Panc1 (cell line): ENCODE data around the gene JPH2. TPM values are rescaled to one million over a fixed set of nuclear protein-coding genes. Genes with fewer than 3 reads are reported as not detected.
A peak's percentile ranks its signal among the peaks of the same experiment; 100 is the strongest.

Experiments
- ATAC-seq: fragments of 200-7000 bp; cut with Tn5 transposase; 2 replicates; pipeline ENCODE4 v1.9.1; 2020; ENCODE audit warnings: mild to moderate bottlenecking, moderate library complexity
- BruUV-seq: library from RNA; stranded (reverse); fragments of 400-500 nt; replicated peaks from 2 replicates; lab custom pipeline; 2021; lab: Mats Ljungman, UMichigan
- CTCF ChIA-PET: fragments of 300-600 bp; sonication (Branson Sonifier 250); formaldehyde crosslinking; loops from one replicate; lab custom pipeline; 2022; ENCODE audit warnings: antibody characterized with exemption; lab: Charles Lee
- POLR2A ChIA-PET: fragments of 300-600 bp; sonication (Branson Sonifier 250); formaldehyde crosslinking; loops from one replicate; lab custom pipeline; 2022; ENCODE audit warnings: antibody characterized with exemption; lab: Charles Lee
- DNase-seq: peaks from one replicate; pipeline ENCODE4 v3.0.0-alpha.2; 2010; ENCODE audit warnings: low read depth, low spot score
- H3K27ac ChIP-seq: 2 replicates; pipeline ENCODE4 v1.5.1; 2011; ENCODE audit warnings: mild to moderate bottlenecking, low read length, inconsistent platforms
- H3K27me3 ChIP-seq: fragments of 200-500 bp; sonication (Bioruptor generic); 2 replicates; pipeline ENCODE4 v1.6.0; 2014; ENCODE audit warnings: low read length, inconsistent platforms; ENCODE audit not compliant: control insufficient read depth, insufficient read depth
- H3K36me3 ChIP-seq: fragments of 200-500 bp; sonication (Bioruptor generic); 2 replicates; pipeline ENCODE4 v1.5.1; 2014; ENCODE audit warnings: inconsistent platforms, mild to moderate bottlenecking, low read length, moderate library complexity; ENCODE audit not compliant: control insufficient read depth, insufficient read depth
- H3K4me1 ChIP-seq: 2 replicates; pipeline ENCODE4 v1.5.1; 2011; ENCODE audit warnings: inconsistent platforms, mild to moderate bottlenecking, low read length, moderate library complexity; ENCODE audit not compliant: control insufficient read depth, insufficient read depth
- H3K4me3 ChIP-seq, 2 experiments: 2 replicates each; pipeline ENCODE4 v1.5.1; 2011 to 2012; ENCODE audit warnings: low read depth in 2 of 2, low read length in 2 of 2, mild to moderate bottlenecking in 2 of 2, inconsistent platforms in 1 of 2, moderate library complexity in 1 of 2
- H3K9me3 ChIP-seq: fragments of 200-500 bp; sonication (Bioruptor generic); 2 replicates; pipeline ENCODE4 v1.5.1; 2014; ENCODE audit warnings: low read depth, mild to moderate bottlenecking, inconsistent platforms, low read length, moderate library complexity; ENCODE audit not compliant: control insufficient read depth, insufficient read depth
- POLR2AphosphoS5 ChIP-seq: IDR thresholded peaks from 2 replicates; pipeline ENCODE4 v1.6.1; 2012; ENCODE audit warnings: mild to moderate bottlenecking, low read depth, low read length, moderate library complexity
- SIN3A ChIP-seq: IDR thresholded peaks from 2 replicates; pipeline ENCODE4 v1.6.1; 2012; ENCODE audit warnings: low read depth, mild to moderate bottlenecking, low read length, moderate library complexity, borderline replicate concordance; ENCODE audit not compliant: insufficient read depth
- TCF7L2 ChIP-seq: IDR thresholded peaks from 2 replicates; pipeline ENCODE4 v1.6.1; 2011; ENCODE audit warnings: mild to moderate bottlenecking, low read depth, low read length, inconsistent platforms
- in situ Hi-C: cut with HindIII; loops from 2 replicates; pipeline ENCODE4 v1.10.0; 2016; ENCODE audit warnings: low sequenced_read_pairs, low pct_unique_long_range_greater_than_20kb
- intact Hi-C: fragments of 100-400 bp; cut with micrococcal nuclease; formaldehyde crosslinking; loops from one replicate; pipeline ENCODE4 v1.10.0; 2022; ENCODE audit not compliant: unreplicated experiment
- total RNA-seq: library from RNA; stranded (reverse); gene quantifications from one replicate; pipeline ENCODE4 v1.2.1, GENCODE V29; 2021; ENCODE audit not compliant: unreplicated experiment
- TF ChIP-seq, protein P1 (sequence below): fragments of 450-650 bp; IDR thresholded peaks from 2 replicates; pipeline ENCODE4 v1.5.1; 2017; ENCODE audit warnings: mild to moderate bottlenecking
- TF ChIP-seq, protein P2 (sequence below), 2 experiments: IDR thresholded peaks; 2 replicates each; pipeline ENCODE4 v1.6.1; 2011 to 2012; ENCODE audit warnings: low read depth in 2 of 2, control low read depth in 1 of 2, low read length in 1 of 2, mild to moderate bottlenecking in 1 of 2, moderate library complexity in 1 of 2; ENCODE audit not compliant: insufficient read depth in 1 of 2

The JPH2 gene
- total RNA-seq, 1 experiment from 2014 or later, result 0.49 TPM

DNA sequence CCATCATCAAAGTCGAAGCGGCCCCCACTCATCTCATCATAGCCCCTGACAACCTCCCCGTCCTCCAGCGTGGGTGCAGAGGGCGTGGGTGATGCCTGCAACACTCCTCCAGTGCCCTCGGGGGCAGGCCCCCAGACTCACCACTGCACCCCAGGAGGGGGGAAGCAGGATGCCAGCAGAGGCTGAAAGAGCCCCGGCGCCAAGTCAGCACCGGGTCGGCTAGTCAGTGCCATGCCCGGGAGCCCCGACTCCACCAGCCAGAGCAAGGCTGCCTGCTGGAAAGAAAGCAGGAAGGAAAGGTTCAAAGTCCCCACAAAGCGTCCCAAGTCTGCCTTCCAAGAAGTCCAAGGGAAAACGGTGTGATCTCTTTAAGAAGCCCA is 324 bp downstream of the JPH2 start:
- peak; percentile 18 for ATAC-seq
- Histone ChIP-seq H3K4me1 (peaks cover 9% of the 10 kb centered on the region), H3K27me3 (no peaks in the 10 kb centered on the region), H3K4me3 (peak overlapping the region; percentile 43 to 69), H3K27ac (no peak overlapping the region; the same call in 1 of the 2 replicates), H3K36me3 (no peaks in the 10 kb centered on the region), H3K9me3 (no peaks in the 10 kb centered on the region)
- ChIA-PET CTCF (interaction anchor here (0.6 kb wide), 1 partner anchor 245 kb away, joined by 3 read pairs; no protein-coding TSS in a partner anchor), POLR2A (no interaction called here)
- BruUV-seq, result no TSS peak
- intact Hi-C loops (no loop called here), in situ Hi-C loops (no loop called here)
- DNase-seq, result no peak
- no peak for TF ChIP-seq POLR2AphosphoS5
- no peak for TF ChIP-seq SIN3A
- TF ChIP-seq, protein P1, sequence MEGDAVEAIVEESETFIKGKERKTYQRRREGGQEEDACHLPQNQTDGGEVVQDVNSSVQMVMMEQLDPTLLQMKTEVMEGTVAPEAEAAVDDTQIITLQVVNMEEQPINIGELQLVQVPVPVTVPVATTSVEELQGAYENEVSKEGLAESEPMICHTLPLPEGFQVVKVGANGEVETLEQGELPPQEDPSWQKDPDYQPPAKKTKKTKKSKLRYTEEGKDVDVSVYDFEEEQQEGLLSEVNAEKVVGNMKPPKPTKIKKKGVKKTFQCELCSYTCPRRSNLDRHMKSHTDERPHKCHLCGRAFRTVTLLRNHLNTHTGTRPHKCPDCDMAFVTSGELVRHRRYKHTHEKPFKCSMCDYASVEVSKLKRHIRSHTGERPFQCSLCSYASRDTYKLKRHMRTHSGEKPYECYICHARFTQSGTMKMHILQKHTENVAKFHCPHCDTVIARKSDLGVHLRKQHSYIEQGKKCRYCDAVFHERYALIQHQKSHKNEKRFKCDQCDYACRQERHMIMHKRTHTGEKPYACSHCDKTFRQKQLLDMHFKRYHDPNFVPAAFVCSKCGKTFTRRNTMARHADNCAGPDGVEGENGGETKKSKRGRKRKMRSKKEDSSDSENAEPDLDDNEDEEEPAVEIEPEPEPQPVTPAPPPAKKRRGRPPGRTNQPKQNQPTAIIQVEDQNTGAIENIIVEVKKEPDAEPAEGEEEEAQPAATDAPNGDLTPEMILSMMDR, result no peak
- no peak for TF ChIP-seq TCF7L2
- TF ChIP-seq, protein P2, sequence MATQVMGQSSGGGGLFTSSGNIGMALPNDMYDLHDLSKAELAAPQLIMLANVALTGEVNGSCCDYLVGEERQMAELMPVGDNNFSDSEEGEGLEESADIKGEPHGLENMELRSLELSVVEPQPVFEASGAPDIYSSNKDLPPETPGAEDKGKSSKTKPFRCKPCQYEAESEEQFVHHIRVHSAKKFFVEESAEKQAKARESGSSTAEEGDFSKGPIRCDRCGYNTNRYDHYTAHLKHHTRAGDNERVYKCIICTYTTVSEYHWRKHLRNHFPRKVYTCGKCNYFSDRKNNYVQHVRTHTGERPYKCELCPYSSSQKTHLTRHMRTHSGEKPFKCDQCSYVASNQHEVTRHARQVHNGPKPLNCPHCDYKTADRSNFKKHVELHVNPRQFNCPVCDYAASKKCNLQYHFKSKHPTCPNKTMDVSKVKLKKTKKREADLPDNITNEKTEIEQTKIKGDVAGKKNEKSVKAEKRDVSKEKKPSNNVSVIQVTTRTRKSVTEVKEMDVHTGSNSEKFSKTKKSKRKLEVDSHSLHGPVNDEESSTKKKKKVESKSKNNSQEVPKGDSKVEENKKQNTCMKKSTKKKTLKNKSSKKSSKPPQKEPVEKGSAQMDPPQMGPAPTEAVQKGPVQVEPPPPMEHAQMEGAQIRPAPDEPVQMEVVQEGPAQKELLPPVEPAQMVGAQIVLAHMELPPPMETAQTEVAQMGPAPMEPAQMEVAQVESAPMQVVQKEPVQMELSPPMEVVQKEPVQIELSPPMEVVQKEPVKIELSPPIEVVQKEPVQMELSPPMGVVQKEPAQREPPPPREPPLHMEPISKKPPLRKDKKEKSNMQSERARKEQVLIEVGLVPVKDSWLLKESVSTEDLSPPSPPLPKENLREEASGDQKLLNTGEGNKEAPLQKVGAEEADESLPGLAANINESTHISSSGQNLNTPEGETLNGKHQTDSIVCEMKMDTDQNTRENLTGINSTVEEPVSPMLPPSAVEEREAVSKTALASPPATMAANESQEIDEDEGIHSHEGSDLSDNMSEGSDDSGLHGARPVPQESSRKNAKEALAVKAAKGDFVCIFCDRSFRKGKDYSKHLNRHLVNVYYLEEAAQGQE (IDR thresholded peaks at IDR 0.05; ENCODE audit: insufficient read depth in 1 of 2, low read depth in 2 of 2, low read length in 1 of 2), result no peak

DNA sequence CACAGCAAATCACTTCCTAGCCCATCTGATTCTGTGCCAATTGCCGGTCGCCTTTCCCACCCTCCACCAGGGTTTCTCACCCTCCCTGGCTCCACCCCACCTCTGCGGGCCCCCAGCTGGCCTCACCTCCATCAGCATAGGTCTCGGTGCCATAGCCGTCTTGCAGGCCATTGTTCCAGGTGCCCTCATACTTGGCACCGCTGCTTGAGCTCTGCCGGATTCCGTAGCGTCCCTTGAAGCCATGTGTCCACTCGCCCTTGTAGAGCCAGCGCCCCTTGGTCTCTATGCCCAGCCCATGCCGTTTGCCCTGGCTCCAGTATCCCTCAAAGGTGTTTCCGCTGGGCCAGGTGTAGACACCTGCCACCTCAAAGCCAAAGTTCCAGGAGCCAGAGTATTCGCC is 787 bp downstream of the JPH2 start:
- H3K4me3 ChIP-seq, result no peak overlapping the region
- no peak overlapping the region for H3K27ac ChIP-seq
- no peaks in the 10 kb centered on the region for H3K9me3 ChIP-seq
- DNase-seq (no peak), ATAC-seq (no peak)
- ChIA-PET CTCF (interaction anchor here (0.6 kb wide), 1 partner anchor 245 kb away, joined by 3 read pairs; no protein-coding TSS in a partner anchor), POLR2A (no interaction called here)
- no peaks in the 10 kb centered on the region for H3K36me3 ChIP-seq
- peaks cover 9% of the 10 kb centered on the region for H3K4me1 ChIP-seq
- no TSS peak for BruUV-seq
- TF ChIP-seq, protein P1, result no peak
- TF ChIP-seq SIN3A, result no peak
- TF ChIP-seq POLR2AphosphoS5, result no peak
- TF ChIP-seq TCF7L2, result no peak
- intact Hi-C loops (no loop called here), in situ Hi-C loops (no loop called here)
- H3K27me3 ChIP-seq, result no peaks in the 10 kb centered on the region
